Activated naive CD4-positive, alpha-beta T cell treated with anti-CD3 and anti-CD28 coated beads, Interleukin-2, amount 10 ng/mL, durations not matched to agents 5 hours and 36 hours (primary cell): ENCODE data around the gene CAMK1. TPM values are rescaled to one million over a fixed set of nuclear protein-coding genes. Genes with fewer than 3 reads are reported as not detected.

Experiments used
- total RNA-seq, 2 experiments: library from RNA; stranded (reverse); gene quantifications; one replicate each; pipeline ENCODE4 v1.2.3, GENCODE V29; 2021

CAMK1 gene
- total RNA-seq, result 10 to 100 TPM in 1 of 2 experiments, 1 to 10 TPM in 1; 9.3 to 10.7 TPM

DNA sequence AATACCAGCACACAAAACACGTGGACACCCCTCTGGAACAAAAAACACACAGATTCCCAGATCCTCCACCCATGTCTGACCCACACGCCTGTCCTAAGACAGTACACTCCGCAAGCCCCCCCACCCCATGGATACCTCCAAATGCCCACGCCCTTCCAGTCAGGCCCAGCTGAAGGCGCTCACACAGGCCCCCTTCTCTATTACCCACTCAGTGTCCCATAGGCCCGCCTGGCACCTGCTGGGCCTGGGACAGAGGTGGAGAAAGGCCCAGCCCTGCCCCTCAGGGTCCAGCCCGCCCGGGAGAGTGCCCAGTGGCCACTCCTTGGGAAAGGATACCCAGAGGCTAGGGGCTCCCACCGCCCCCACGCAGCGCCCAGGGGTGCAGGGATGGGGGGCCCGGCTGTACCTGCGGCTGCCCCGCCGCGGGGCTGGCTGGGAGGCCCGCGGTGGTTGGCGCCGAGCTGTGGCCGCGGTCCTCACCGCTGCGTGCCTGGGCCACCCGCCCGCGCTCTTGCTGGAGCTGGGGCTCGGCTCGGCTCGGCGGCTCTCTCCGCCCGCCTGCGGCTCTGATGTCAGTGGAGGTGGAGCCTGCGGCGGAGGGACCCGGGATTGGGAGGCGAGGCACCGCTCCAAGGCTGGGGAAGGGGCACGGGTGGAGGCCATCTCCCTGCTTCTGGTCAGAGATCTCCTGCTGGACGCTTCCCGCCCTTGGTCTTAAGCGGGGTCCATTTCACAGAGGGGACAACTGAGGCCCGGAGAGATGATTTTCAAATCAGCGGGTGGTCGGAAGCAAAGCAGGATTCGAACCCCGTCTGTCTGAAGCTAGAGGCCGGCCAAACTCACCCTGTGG, at the start of gene CAMK1:
TSS of gene CAMK1 (minus strand) at position 522 of the 850 bp plus-strand sequence. CDS start 2,198 bp downstream, outside the sequence.

GRCh38 chr3:9809615-9810432, 40.1 kb upstream of the CAMK1 start, which contains the start of gene TTLL3:
Gene TTLL3 (plus strand): TSS chr3:9810262. CDS start chr3:9810662, 400 bp downstream.

GRCh38 chr3:9792405-9793160, 22.8 kb upstream of the CAMK1 start, which contains the start of the genes ARPC4 and TADA3:
Gene ARPC4 (plus strand): TSS chr3:9793082. CDS start chr3:9793122, 40 bp downstream.
Gene TADA3 (minus strand): TSS chr3:9792473. CDS start chr3:9791466, 1,007 bp downstream.

GRCh38 chr3:9749645-9750555, 19.8 kb downstream of the CAMK1 start, which contains the start of gene OGG1:
Gene OGG1 (plus strand): TSS chr3:9749952. CDS start chr3:9750287, 335 bp downstream.

GRCh38 chr3:9731206-9732079, 38.3 kb downstream of the CAMK1 start, which contains the start of gene BRPF1:
Gene BRPF1 (plus strand): TSS chr3:9731735. CDS start chr3:9734141, 2,406 bp downstream.

Other genes starting within 250 kb of the CAMK1 start
- not detected for gene LHFPL4, start 216.1 kb downstream of the CAMK1 start, total RNA-seq
- 10 to 100 TPM; 58.2 to 59.7 TPM for gene MTMR14, start 120.4 kb downstream of the CAMK1 start, total RNA-seq
- not detected for gene CPNE9, start 66.1 kb downstream of the CAMK1 start, total RNA-seq
- gene BRPF1, start 38.2 kb downstream of the CAMK1 start, total RNA-seq, result 10 to 100 TPM; 42.0 to 42.1 TPM
- gene OGG1, start 20.0 kb downstream of the CAMK1 start, total RNA-seq, result 10 to 100 TPM; 32.5 to 35.7 TPM
- 10 to 100 TPM; 64.5 to 65.9 TPM for gene TADA3, start 22.5 kb upstream of the CAMK1 start, total RNA-seq
- gene ARPC4, start 23.1 kb upstream of the CAMK1 start, total RNA-seq, result 100 to 1,000 TPM; 236 to 238 TPM
- gene TTLL3, start 40.3 kb upstream of the CAMK1 start, total RNA-seq, result 10 to 100 TPM; 54.6 to 54.7 TPM
- 10 to 100 TPM; 45.1 to 46.2 TPM for gene RPUSD3, start 74.1 kb upstream of the CAMK1 start, total RNA-seq
- gene CIDEC, start 110.3 kb upstream of the CAMK1 start, total RNA-seq, result not detected
- 10 to 100 TPM; 27.7 to 29.0 TPM for gene JAGN1, start 120.7 kb upstream of the CAMK1 start, total RNA-seq
- gene IL17RE, start 132.9 kb upstream of the CAMK1 start, total RNA-seq, result under 1 TPM; 0.39 to 0.45 TPM
- under 1 TPM; 0.29 to 0.40 TPM for gene IL17RC, start 147.2 kb upstream of the CAMK1 start, total RNA-seq
- gene CRELD1, start 163.9 kb upstream of the CAMK1 start, total RNA-seq, result 10 to 100 TPM; 15.2 to 20.0 TPM
- gene PRRT3, start 182.5 kb upstream of the CAMK1 start, total RNA-seq, result 1 to 10 TPM; 5.4 to 6.1 TPM
- gene EMC3, start 216.9 kb upstream of the CAMK1 start, total RNA-seq, result 10 to 100 TPM; 42.2 to 43.9 TPM